ENCODE measurements around the gene RASGRP4.

RASGRP4 gene

GRCh38 chr19:38441657-38442348 is 15.8 kb upstream of the RASGRP4 start:
- no peak overlapping the region for H3K4me3 ChIP-seq (replicated peaks; ENCODE audit: insufficient read depth, low read length)

GRCh38 chr19:38440592-38440991 is 14.6 kb upstream of the RASGRP4 start:
- no peak overlapping the region for H3K27ac ChIP-seq (replicated peaks)
- H3K27me3 ChIP-seq (ENCODE audit: insufficient read depth, poor library complexity, severe bottlenecking): no peaks in the 10 kb centered on the region
- TF ChIP-seq POLR2AphosphoS5 (IDR thresholded peaks at IDR 0.05; ENCODE audit: low read depth) (no peak), GABPA (IDR thresholded peaks at IDR 0.05; ENCODE audit: low read depth) (no peak), SPI1 (IDR thresholded peaks at IDR 0.05; ENCODE audit: borderline replicate concordance, low read depth) (no peak), REST (IDR thresholded peaks at IDR 0.05; ENCODE audit: insufficient replicate concordance, low read depth) (no peak), CTCF (IDR thresholded peaks at IDR 0.05; ENCODE audit: insufficient read depth, low read length) (no peak)
- no peak for DNase-seq (ENCODE audit: low read depth in 1 of 2, low spot score in 1 of 2)
- no peak overlapping the region for H3K4me3 ChIP-seq (replicated peaks; ENCODE audit: insufficient read depth, low read length)

More at GRCh38 chr19:38441657-38442348, 15.8 kb upstream of the RASGRP4 start:
- DNase-seq (ENCODE audit: low read depth in 1 of 2, low spot score in 1 of 2): peak in 1 of 2 experiments; percentile 23
- Histone ChIP-seq H3K27ac (replicated peaks) (no peak overlapping the region), H3K27me3 (ENCODE audit: insufficient read depth, poor library complexity, severe bottlenecking) (no peaks in the 10 kb centered on the region)
- TF ChIP-seq REST (IDR thresholded peaks at IDR 0.05; ENCODE audit: insufficient replicate concordance, low read depth) (no peak), POLR2AphosphoS5 (IDR thresholded peaks at IDR 0.05; ENCODE audit: low read depth) (no peak)

GRCh38 chr19:38437917-38438316 is 11.9 kb upstream of the RASGRP4 start:
- TF ChIP-seq POLR2AphosphoS5 (IDR thresholded peaks at IDR 0.05; ENCODE audit: low read depth) (no peak), GABPA (IDR thresholded peaks at IDR 0.05; ENCODE audit: low read depth) (no peak), CTCF (IDR thresholded peaks at IDR 0.05; ENCODE audit: insufficient read depth, low read length) (no peak), REST (IDR thresholded peaks at IDR 0.05; ENCODE audit: insufficient replicate concordance, low read depth) (no peak), SPI1 (IDR thresholded peaks at IDR 0.05; ENCODE audit: borderline replicate concordance, low read depth) (no peak)
- peaks cover 2% of the 10 kb centered on the region for H3K27me3 ChIP-seq (ENCODE audit: insufficient read depth, poor library complexity, severe bottlenecking)
- H3K27ac ChIP-seq (replicated peaks): no peak overlapping the region
- H3K4me3 ChIP-seq (replicated peaks; ENCODE audit: insufficient read depth, low read length): no peak overlapping the region
- no peak for DNase-seq (ENCODE audit: low read depth in 1 of 2, low spot score in 1 of 2)
